T-cell (primary cell): ENCODE measurements around the gene TMEM132E. TPM values are rescaled to one million over a fixed set of nuclear protein-coding genes. Genes with fewer than 3 reads are reported as not detected.

Experiments
- ATAC-seq, 4 experiments: fragments of 200-7000 bp in 3 of 4; fragments of 150-1000 bp in 1 of 4; cut with Tn5 transposase; replicated peaks in 1 of 4; 1 replicate in 3 of 4; 2 replicates in 1 of 4; pipeline ENCODE4 v1.10.0; 2021; ENCODE audit warnings: moderate library complexity in 3 of 4, mild to moderate bottlenecking in 2 of 4, moderate number of reproducible peaks in 1 of 4
- CTCF ChIA-PET, 2 donors: fragments of 300-600 bp; sonication (Branson Sonifier 250); formaldehyde crosslinking; loops; one replicate each; lab custom pipeline; 2022; ENCODE audit warnings: antibody characterized with exemption in 2 of 2; lab: Charles Lee
- POLR2A ChIA-PET, 2 donors: fragments of 300-600 bp; sonication (Branson Sonifier 250); formaldehyde crosslinking; loops; one replicate each; lab custom pipeline; 2022; ENCODE audit warnings: antibody characterized with exemption in 2 of 2; lab: Charles Lee
- DNase-seq, 35 experiments: peaks; one replicate each; pipeline versions ENCODE4 v3.0.0 to v3.0.0-alpha.2; 2013 to 2023
- H3K27ac ChIP-seq: one replicate; pipeline ENCODE4 v1.5.1; 2013; ENCODE audit warnings: low read length
- H3K27me3 ChIP-seq, 2 experiments: replicated peaks in 1 of 2; 1 replicate in 1 of 2; 2 replicates in 1 of 2; pipeline versions ENCODE4 v1.6.1 to v1.7.0; 2013; ENCODE audit warnings: low read length in 1 of 2, mixed read lengths in 1 of 2; ENCODE audit not compliant: control insufficient read depth in 2 of 2, insufficient read depth in 2 of 2; ENCODE audit errors: extremely low read depth in 1 of 2
- H3K36me3 ChIP-seq, 2 donors: 1 replicate in 1 of 2; 2 replicates in 1 of 2; pipeline versions ENCODE4 v1.6.1 to v1.7.0; 2013; ENCODE audit warnings: low read length in 1 of 2; ENCODE audit not compliant: control insufficient read depth in 2 of 2, insufficient read depth in 1 of 2; ENCODE audit errors: extremely low read depth in 1 of 2
- H3K4me1 ChIP-seq, 2 experiments: 1 replicate in 1 of 2; 2 replicates in 1 of 2; pipeline versions ENCODE4 v1.6.1 to v1.7.0; 2013; ENCODE audit warnings: low read length in 2 of 2, mixed read lengths in 1 of 2; ENCODE audit not compliant: insufficient read depth in 2 of 2, control insufficient read depth in 1 of 2; ENCODE audit errors: extremely low read depth in 1 of 2
- H3K4me3 ChIP-seq, 2 donors: 1 replicate in 1 of 2; 2 replicates in 1 of 2; pipeline versions ENCODE4 v1.5.1 to v1.7.0; 2013; ENCODE audit warnings: mild to moderate bottlenecking in 2 of 2, low read length in 1 of 2, moderate library complexity in 1 of 2; ENCODE audit not compliant: control insufficient read depth in 1 of 2; ENCODE audit errors: extremely low read depth in 1 of 2
- H3K9me3 ChIP-seq: 2 replicates; pipeline ENCODE4 v1.7.0; 2013
- H3K27ac Mint-ChIP-seq, 2 donors: one replicate each; pipeline ENCODE4 v1.8.0; 2020 to 2021; ENCODE audit warnings: mild to moderate bottlenecking in 2 of 2, mixed read lengths in 2 of 2
- H3K27me3 Mint-ChIP-seq, 2 donors: one replicate each; pipeline ENCODE4 v1.8.0; 2021 to 2022; ENCODE audit warnings: mixed read lengths in 2 of 2
- H3K36me3 Mint-ChIP-seq: one replicate; pipeline ENCODE4 v1.8.0; 2021; ENCODE audit warnings: mixed read lengths
- H3K4me1 Mint-ChIP-seq, 3 donors: one replicate each; pipeline ENCODE4 v1.8.0; 2020 to 2022; ENCODE audit warnings: mixed read lengths in 3 of 3, mild to moderate bottlenecking in 1 of 3
- H3K4me3 Mint-ChIP-seq, 3 donors: one replicate each; pipeline ENCODE4 v1.8.0; 2020 to 2022; ENCODE audit warnings: mild to moderate bottlenecking in 3 of 3, mixed read lengths in 3 of 3, moderate library complexity in 3 of 3
- H3K9me3 Mint-ChIP-seq, 3 donors: one replicate each; pipeline ENCODE4 v1.8.0; 2020 to 2022; ENCODE audit warnings: mixed read lengths in 3 of 3
- WGBS: methylation state at CpG from one replicate; pipeline ENCODE4 v1.1.5; 2013; ENCODE audit warnings: missing lambda C conversion rate; ENCODE audit not compliant: insufficient coverage; 5-methylcytosine and 5-hydroxymethylcytosine counted together
- total RNA-seq, 35 experiments: library from RNA in 6 of 35; stranded (reverse) in 6 of 35; fragments of 120-200 nt in 1 of 35; gene quantifications; one replicate each; pipeline versions ENCODE4 v1.2.1 to v1.2.4 and lab custom pipeline; 2013 to 2026

Gene TMEM132E
- total RNA-seq, 5 donors from 2014 or later (not counting 1 experiment from before 2014, with no cell fraction given) = 0.09 to 0.47 (median 0.32) TPM; not detected in 1

DNA sequence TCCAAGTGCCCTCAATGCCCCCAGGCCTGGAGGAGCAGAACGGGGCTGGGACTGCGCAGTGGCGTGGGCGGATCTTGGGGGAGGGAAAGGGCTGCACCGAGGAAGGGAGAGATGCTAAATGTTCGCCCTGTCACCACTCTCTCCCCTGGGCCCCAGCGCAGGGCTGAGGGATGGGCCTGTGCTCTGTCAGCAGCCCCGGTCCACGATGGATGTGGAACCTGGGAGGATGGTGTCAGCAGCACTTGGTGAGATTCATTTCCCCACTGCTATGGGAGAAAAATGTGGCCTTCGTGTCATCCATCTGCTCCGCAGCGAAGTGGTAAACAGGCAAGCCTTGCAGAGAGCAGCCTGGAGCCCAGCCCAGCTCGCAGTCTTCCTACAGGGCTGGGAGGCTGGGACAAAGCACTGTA, 72.0 kb downstream of the TMEM132E start:
- Histone ChIP-seq H3K36me3 (no peaks in the 10 kb centered on the region), H3K9me3 (no peaks in the 10 kb centered on the region), H3K4me1 (no peaks in the 10 kb centered on the region), H3K4me3 (no peak overlapping the region), H3K27ac (no peak overlapping the region), H3K27me3 (peaks cover 2 to 29% of the 10 kb centered on the region in 2 experiments)
- DNase-seq = no peak
- ATAC-seq = no peak
- H3K27me3 Mint-ChIP-seq = peaks cover 21 to 36% of the 10 kb centered on the region in 2 donors
- no peaks in the 10 kb centered on the region for H3K36me3 Mint-ChIP-seq
- no peaks in the 10 kb centered on the region for H3K4me1 Mint-ChIP-seq
- H3K27ac Mint-ChIP-seq = no peak overlapping the region
- POLR2A ChIA-PET = no interaction called here
- CTCF ChIA-PET = no interaction called here
- H3K9me3 Mint-ChIP-seq = no peaks in the 10 kb centered on the region
- WGBS = 78% methylated on average over 12 of the region's 13 CpGs
- no peak overlapping the region for H3K4me3 Mint-ChIP-seq

DNA sequence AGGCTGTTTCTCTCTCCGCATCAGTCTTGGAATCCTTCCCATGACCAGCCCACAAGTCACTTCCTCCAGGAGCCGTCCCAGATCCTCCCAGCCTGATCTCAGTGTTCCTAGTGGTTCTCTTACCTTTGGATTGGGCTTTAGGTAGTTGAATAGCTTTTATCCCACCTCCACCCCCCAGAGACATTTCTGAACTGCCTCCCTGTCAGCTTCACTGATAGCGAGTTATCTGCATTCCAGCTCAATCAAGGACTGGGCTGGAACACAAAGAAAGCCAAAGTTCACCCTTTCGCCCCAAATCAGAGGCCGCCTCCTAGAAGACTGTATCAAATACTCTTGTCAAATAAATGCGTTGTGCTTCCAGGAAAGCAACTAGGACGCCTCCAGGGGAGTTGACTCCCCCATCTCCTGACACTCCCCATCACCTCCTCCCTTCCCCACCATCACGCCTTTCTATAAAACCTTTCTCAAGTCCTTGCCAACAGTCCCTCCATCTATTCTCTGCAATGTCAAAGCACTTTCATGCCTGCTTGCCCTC, 72.7 kb downstream of the TMEM132E start:
- POLR2A ChIA-PET = no interaction called here
- H3K4me3 ChIP-seq = no peak overlapping the region
- ATAC-seq (no peak), DNase-seq (no peak)
- no peaks in the 10 kb centered on the region for H3K9me3 ChIP-seq
- H3K9me3 Mint-ChIP-seq = no peaks in the 10 kb centered on the region
- no peak overlapping the region for H3K27ac Mint-ChIP-seq
- no peaks in the 10 kb centered on the region for H3K36me3 ChIP-seq
- H3K4me3 Mint-ChIP-seq = no peak overlapping the region
- H3K36me3 Mint-ChIP-seq = no peaks in the 10 kb centered on the region
- H3K27me3 ChIP-seq = peaks cover 2 to 29% of the 10 kb centered on the region in 2 experiments
- CTCF ChIA-PET = no interaction called here
- peaks cover 19 to 36% of the 10 kb centered on the region in 2 donors for H3K27me3 Mint-ChIP-seq
- H3K27ac ChIP-seq = no peak overlapping the region
- H3K4me1 Mint-ChIP-seq = no peaks in the 10 kb centered on the region
- WGBS = 72% methylated on average over 6 of the region's 8 CpGs
- no peaks in the 10 kb centered on the region for H3K4me1 ChIP-seq

- H3K9me3 Mint-ChIP-seq = no peaks in the 10 kb centered on the region
- POLR2A ChIA-PET = no interaction called here
- no peaks in the 10 kb centered on the region for H3K36me3 Mint-ChIP-seq
- H3K27ac Mint-ChIP-seq = no peak overlapping the region
- CTCF ChIA-PET = interaction anchor here in 1 of 2 donors (0.6 kb wide), 1 partner anchor 1911 kb away, joined by 3 read pairs; no protein-coding TSS in a partner anchor
- 76% methylated on average over 6 of the region's 11 CpGs for WGBS
- Histone ChIP-seq H3K36me3 (no peaks in the 10 kb centered on the region), H3K4me1 (no peaks in the 10 kb centered on the region), H3K27ac (no peak overlapping the region), H3K27me3 (peaks cover 2 to 21% of the 10 kb centered on the region in 2 experiments), H3K4me3 (no peak overlapping the region), H3K9me3 (no peaks in the 10 kb centered on the region)
- no peaks in the 10 kb centered on the region for H3K4me1 Mint-ChIP-seq
- DNase-seq (no peak), ATAC-seq (no peak)
- peaks cover 19 to 36% of the 10 kb centered on the region in 2 donors for H3K27me3 Mint-ChIP-seq
- H3K4me3 Mint-ChIP-seq = no peak overlapping the region
These were observed 74.1 kb downstream of the TMEM132E start for GRCh38 chr17:34653511-34653910.

- no peaks in the 10 kb centered on the region for H3K36me3 Mint-ChIP-seq
- H3K27me3 Mint-ChIP-seq = peaks cover 19 to 36% of the 10 kb centered on the region in 2 donors
- Histone ChIP-seq H3K36me3 (no peaks in the 10 kb centered on the region), H3K4me3 (no peak overlapping the region), H3K4me1 (no peaks in the 10 kb centered on the region), H3K27ac (no peak overlapping the region), H3K27me3 (peaks cover 2 to 28% of the 10 kb centered on the region in 2 experiments), H3K9me3 (no peaks in the 10 kb centered on the region)
- H3K27ac Mint-ChIP-seq = peak overlapping the region in 1 of 2 donors; percentile 6
- no peak overlapping the region for H3K4me3 Mint-ChIP-seq
- ATAC-seq (no peak), DNase-seq (no peak)
- ChIA-PET POLR2A (no interaction called here), CTCF (no interaction called here)
- 57% methylated on average over 2 of the region's 4 CpGs for WGBS
- no peaks in the 10 kb centered on the region for H3K9me3 Mint-ChIP-seq
- H3K4me1 Mint-ChIP-seq = no peaks in the 10 kb centered on the region
These were observed 75.0 kb downstream of the TMEM132E start for GRCh38 chr17:34654276-34654880.

- 75% methylated on average over 2 of the region's 3 CpGs for WGBS
- DNase-seq (no peak), ATAC-seq (no peak)
- H3K27me3 Mint-ChIP-seq = peaks cover 19 to 38% of the 10 kb centered on the region in 2 donors
- POLR2A ChIA-PET = no interaction called here
- Histone ChIP-seq H3K27ac (no peak overlapping the region), H3K9me3 (no peaks in the 10 kb centered on the region), H3K27me3 (peaks cover 2 to 31% of the 10 kb centered on the region in 2 experiments), H3K36me3 (no peaks in the 10 kb centered on the region), H3K4me1 (no peaks in the 10 kb centered on the region), H3K4me3 (no peak overlapping the region)
- H3K4me3 Mint-ChIP-seq = no peak overlapping the region
- H3K36me3 Mint-ChIP-seq = no peaks in the 10 kb centered on the region
- no peaks in the 10 kb centered on the region for H3K9me3 Mint-ChIP-seq
- no peak overlapping the region for H3K27ac Mint-ChIP-seq
- CTCF ChIA-PET = no interaction called here
- H3K4me1 Mint-ChIP-seq = no peaks in the 10 kb centered on the region
These were observed 75.5 kb downstream of the TMEM132E start for GRCh38 chr17:34654881-34655276.

- Histone ChIP-seq H3K4me3 (no peak overlapping the region), H3K27me3 (peaks cover 2 to 19% of the 10 kb centered on the region in 2 experiments), H3K27ac (no peak overlapping the region), H3K4me1 (no peaks in the 10 kb centered on the region), H3K9me3 (no peaks in the 10 kb centered on the region), H3K36me3 (no peaks in the 10 kb centered on the region)
- H3K4me1 Mint-ChIP-seq = no peaks in the 10 kb centered on the region
- H3K27me3 Mint-ChIP-seq = peaks cover 17 to 23% of the 10 kb centered on the region in 2 donors
- H3K27ac Mint-ChIP-seq = no peak overlapping the region
- no peaks in the 10 kb centered on the region for H3K36me3 Mint-ChIP-seq
- no peaks in the 10 kb centered on the region for H3K9me3 Mint-ChIP-seq
- CTCF ChIA-PET = no interaction called here
- ATAC-seq (no peak), DNase-seq (no peak)
- POLR2A ChIA-PET = no interaction called here
- H3K4me3 Mint-ChIP-seq = no peak overlapping the region
- 46% methylated on average over 2 of the region's 4 CpGs for WGBS
These were observed 77.4 kb downstream of the TMEM132E start for GRCh38 chr17:34656801-34657200.
